ENCODE results near the gene LRPAP1. TPM values are rescaled to one million over a fixed set of nuclear protein-coding genes. Genes with fewer than 3 reads are reported as not detected.
A peak's percentile ranks its signal among the peaks of the same experiment; 100 is the strongest.
"Not testable (repeated sequence)": the region's sequence is repeated elsewhere in the genome, so short reads cannot be mapped to it uniquely, and the experiment has no call there.

Gene LRPAP1
- total RNA-seq, 1 donor from 2014 or later = 68.5 TPM

DNA sequence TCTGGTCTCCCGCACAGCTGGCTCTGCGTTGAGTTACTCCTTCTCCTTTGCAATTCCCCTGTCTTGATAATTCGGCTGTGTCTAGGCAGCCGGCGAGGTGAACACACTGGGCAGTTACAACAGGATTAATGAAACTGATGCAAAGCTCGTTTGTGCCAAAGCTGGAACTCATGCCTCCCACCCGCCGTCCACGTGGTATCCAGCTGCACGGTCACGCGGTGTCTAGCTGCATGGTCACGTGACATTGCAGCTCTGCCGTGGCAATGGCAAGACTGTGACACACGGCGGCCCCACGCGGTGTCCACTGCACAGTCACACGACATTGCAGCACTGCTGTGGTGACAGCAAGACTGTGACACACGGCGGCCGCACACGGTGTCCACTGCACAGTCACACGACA lies 31.2 kb upstream of the LRPAP1 start:
- TF ChIP-seq CTCF (IDR thresholded peaks at IDR 0.05; ENCODE audit: partially characterized antibody, unreplicated experiment) = no peak
- no peak for DNase-seq
- peaks cover 6% of the 10 kb centered on the region for H3K9me3 Mint-ChIP-seq (ENCODE audit: unreplicated experiment)
- H3K27ac Mint-ChIP-seq (ENCODE audit: unreplicated experiment) = no peak overlapping the region
- peaks cover 2% of the 10 kb centered on the region for H3K27me3 Mint-ChIP-seq (ENCODE audit: unreplicated experiment)
- H3K36me3 Mint-ChIP-seq (ENCODE audit: unreplicated experiment) = no peaks in the 10 kb centered on the region
- no peak overlapping the region for H3K4me3 Mint-ChIP-seq (ENCODE audit: unreplicated experiment)
- H3K4me1 Mint-ChIP-seq (ENCODE audit: low read depth, unreplicated experiment) = peaks cover 4% of the 10 kb centered on the region

DNA sequence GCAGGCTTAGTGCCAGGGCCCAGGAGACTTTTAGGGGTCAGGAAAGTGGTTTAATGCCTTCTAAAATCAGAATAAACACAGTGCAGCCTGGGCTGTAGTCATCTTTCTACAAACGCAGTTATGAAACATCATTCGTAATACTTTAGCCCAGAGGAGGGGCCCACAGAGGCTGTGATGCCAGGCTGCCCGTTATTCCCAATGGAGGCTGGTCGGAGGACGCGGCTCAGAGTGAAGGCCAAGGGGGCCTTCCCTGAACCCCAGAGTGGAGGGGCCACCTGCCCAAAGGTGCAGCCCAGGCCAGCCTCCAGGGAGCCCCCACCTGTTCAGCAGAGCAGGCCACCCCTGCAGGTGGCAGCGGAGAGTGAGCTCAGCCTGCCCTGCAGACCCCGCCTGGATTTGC lies 29.9 kb upstream of the LRPAP1 start:
- H3K4me3 Mint-ChIP-seq (ENCODE audit: unreplicated experiment); H3K4me1 Mint-ChIP-seq (ENCODE audit: low read depth, unreplicated experiment); H3K27ac Mint-ChIP-seq (ENCODE audit: unreplicated experiment); DNase-seq; H3K27me3 Mint-ChIP-seq (ENCODE audit: unreplicated experiment); H3K36me3 Mint-ChIP-seq (ENCODE audit: unreplicated experiment); H3K9me3 Mint-ChIP-seq (ENCODE audit: unreplicated experiment): not testable (repeated sequence)

- not testable (repeated sequence) for H3K27ac Mint-ChIP-seq (ENCODE audit: unreplicated experiment); DNase-seq; H3K4me1 Mint-ChIP-seq (ENCODE audit: low read depth, unreplicated experiment); H3K9me3 Mint-ChIP-seq (ENCODE audit: unreplicated experiment); H3K27me3 Mint-ChIP-seq (ENCODE audit: unreplicated experiment); H3K4me3 Mint-ChIP-seq (ENCODE audit: unreplicated experiment); H3K36me3 Mint-ChIP-seq (ENCODE audit: unreplicated experiment)
Measured at GRCh38 chr4:3560465-3560864, 28.2 kb upstream of the LRPAP1 start.

GRCh38 chr4:3559381-3560290 lies 27.4 kb upstream of the LRPAP1 start:
- H3K9me3 Mint-ChIP-seq (ENCODE audit: unreplicated experiment); H3K27me3 Mint-ChIP-seq (ENCODE audit: unreplicated experiment); H3K27ac Mint-ChIP-seq (ENCODE audit: unreplicated experiment); H3K4me1 Mint-ChIP-seq (ENCODE audit: low read depth, unreplicated experiment); DNase-seq; H3K4me3 Mint-ChIP-seq (ENCODE audit: unreplicated experiment); H3K36me3 Mint-ChIP-seq (ENCODE audit: unreplicated experiment): not testable (repeated sequence)

GRCh38 chr4:3558514-3558836 lies 26.3 kb upstream of the LRPAP1 start:
- H3K36me3 Mint-ChIP-seq (ENCODE audit: unreplicated experiment); DNase-seq; H3K27me3 Mint-ChIP-seq (ENCODE audit: unreplicated experiment); H3K4me1 Mint-ChIP-seq (ENCODE audit: low read depth, unreplicated experiment); H3K9me3 Mint-ChIP-seq (ENCODE audit: unreplicated experiment); H3K27ac Mint-ChIP-seq (ENCODE audit: unreplicated experiment); H3K4me3 Mint-ChIP-seq (ENCODE audit: unreplicated experiment): not testable (repeated sequence)

- not testable (repeated sequence) for H3K4me3 Mint-ChIP-seq (ENCODE audit: unreplicated experiment); H3K4me1 Mint-ChIP-seq (ENCODE audit: low read depth, unreplicated experiment); H3K36me3 Mint-ChIP-seq (ENCODE audit: unreplicated experiment); H3K27me3 Mint-ChIP-seq (ENCODE audit: unreplicated experiment); DNase-seq; H3K9me3 Mint-ChIP-seq (ENCODE audit: unreplicated experiment); H3K27ac Mint-ChIP-seq (ENCODE audit: unreplicated experiment)
Measured at GRCh38 chr4:3557676-3558513, 25.7 kb upstream of the LRPAP1 start.

- not testable (repeated sequence) for H3K36me3 Mint-ChIP-seq (ENCODE audit: unreplicated experiment); DNase-seq; H3K4me3 Mint-ChIP-seq (ENCODE audit: unreplicated experiment); H3K9me3 Mint-ChIP-seq (ENCODE audit: unreplicated experiment); H3K4me1 Mint-ChIP-seq (ENCODE audit: low read depth, unreplicated experiment); H3K27me3 Mint-ChIP-seq (ENCODE audit: unreplicated experiment); H3K27ac Mint-ChIP-seq (ENCODE audit: unreplicated experiment)
Measured at GRCh38 chr4:3557088-3557492, 24.9 kb upstream of the LRPAP1 start.

GRCh38 chr4:3556244-3556867 lies 24.1 kb upstream of the LRPAP1 start:
- not testable (repeated sequence) for H3K4me1 Mint-ChIP-seq (ENCODE audit: low read depth, unreplicated experiment); H3K4me3 Mint-ChIP-seq (ENCODE audit: unreplicated experiment); H3K9me3 Mint-ChIP-seq (ENCODE audit: unreplicated experiment); H3K27me3 Mint-ChIP-seq (ENCODE audit: unreplicated experiment); H3K36me3 Mint-ChIP-seq (ENCODE audit: unreplicated experiment); H3K27ac Mint-ChIP-seq (ENCODE audit: unreplicated experiment)
- peak; percentile 57 for DNase-seq

GRCh38 chr4:3555459-3556070 lies 23.3 kb upstream of the LRPAP1 start:
- H3K9me3 Mint-ChIP-seq (ENCODE audit: unreplicated experiment); H3K4me3 Mint-ChIP-seq (ENCODE audit: unreplicated experiment); H3K36me3 Mint-ChIP-seq (ENCODE audit: unreplicated experiment); H3K27ac Mint-ChIP-seq (ENCODE audit: unreplicated experiment); H3K4me1 Mint-ChIP-seq (ENCODE audit: low read depth, unreplicated experiment); DNase-seq; H3K27me3 Mint-ChIP-seq (ENCODE audit: unreplicated experiment): not testable (repeated sequence)

GRCh38 chr4:3551366-3551765 lies 19.1 kb upstream of the LRPAP1 start:
- H3K36me3 Mint-ChIP-seq (ENCODE audit: unreplicated experiment); H3K27me3 Mint-ChIP-seq (ENCODE audit: unreplicated experiment); H3K4me1 Mint-ChIP-seq (ENCODE audit: low read depth, unreplicated experiment); DNase-seq; H3K27ac Mint-ChIP-seq (ENCODE audit: unreplicated experiment); H3K4me3 Mint-ChIP-seq (ENCODE audit: unreplicated experiment); H3K9me3 Mint-ChIP-seq (ENCODE audit: unreplicated experiment): not testable (repeated sequence)

Measured in glutamatergic neuron (in vitro differentiated cells).